Kidney (tissue), 14 donors: ENCODE measurements around the gene RALBP1. TPM values are rescaled to one million over a fixed set of nuclear protein-coding genes. Genes with fewer than 3 reads are reported as not detected.

Experiments
- DNase-seq, 5 donors: peaks; one replicate each; pipeline ENCODE4 v3.0.0-alpha.2; 2013 to 2020
- FAIRE-seq: peaks from 2 replicates; lab custom pipeline; 2012; peaks lifted over from hg19 to GRCh38; lab: Jason Lieb, UNC
- H3K27ac ChIP-seq, 2 donors: one replicate each; pipeline ENCODE4 v1.7.0; 2013; ENCODE audit warnings: low read depth in 2 of 2, low read length in 2 of 2, inconsistent platforms in 1 of 2
- H3K27me3 ChIP-seq: one replicate; pipeline ENCODE4 v1.7.1; 2013; ENCODE audit warnings: low read length, inconsistent platforms; ENCODE audit not compliant: control insufficient read depth, insufficient read depth
- H3K36me3 ChIP-seq, 3 donors: one replicate each; pipeline versions ENCODE4 v1.7.0 to v1.7.1; 2013; ENCODE audit warnings: low read length in 3 of 3, control low read depth in 1 of 3, inconsistent platforms in 1 of 3; ENCODE audit not compliant: insufficient read depth in 3 of 3, control insufficient read depth in 2 of 3
- H3K4me1 ChIP-seq, 3 donors: one replicate each; pipeline versions ENCODE4 v1.7.0 to v1.7.1; 2013; ENCODE audit warnings: low read length in 3 of 3, inconsistent platforms in 1 of 3, low read depth in 1 of 3; ENCODE audit not compliant: control insufficient read depth in 2 of 3, insufficient read depth in 2 of 3
- H3K4me3 ChIP-seq, 3 donors: one replicate each; pipeline versions ENCODE4 v1.7.0 to v1.8.1; 2013; ENCODE audit warnings: low read length in 3 of 3, control low read depth in 1 of 3, inconsistent platforms in 1 of 3
- H3K9ac ChIP-seq, 3 donors: one replicate each; pipeline versions ENCODE4 v1.7.0 to v1.7.1; 2013; ENCODE audit warnings: low read length in 3 of 3, control low read depth in 1 of 3, inconsistent platforms in 1 of 3
- H3K9me3 ChIP-seq, 3 donors: one replicate each; pipeline versions ENCODE4 v1.7.0 to v1.7.1; 2013; ENCODE audit warnings: low read length in 3 of 3, control low read depth in 1 of 3, inconsistent platforms in 1 of 3; ENCODE audit not compliant: control insufficient read depth in 2 of 3, insufficient read depth in 1 of 3
- intact Hi-C: fragments of 100-400 bp; cut with DNase I; formaldehyde crosslinking; loops from one replicate; pipeline ENCODE4 v1.11.1; 2022
- polyA plus RNA-seq: library from polyadenylated mRNA; stranded (reverse); fragments of 350-450 nt; fragmentation: Illumina TruSeq; extraction: RNeasy Lipid Tissue Mini Kit (QIAGEN cat#74804); gene quantifications from one replicate; pipeline ENCODE4 v1.2.3, GENCODE V29; 2014; ENCODE audit warnings: low read depth, low replicate concordance; ENCODE audit not compliant: insufficient read depth
- total RNA-seq: library from RNA; stranded (reverse); fragmentation: NEBNext Ultra II Directional; extraction: Animal tissue kit (Norgen Biotek cat#: 25700); gene quantifications from one replicate; pipeline ENCODE4 v1.2.1, GENCODE V29; 2021
- TF ChIP-seq, protein P1 (sequence below): IDR thresholded peaks from 3 replicates; pipeline ENCODE4 v1.5.1; 2012; ENCODE audit warnings: mild to moderate bottlenecking, moderate library complexity, borderline replicate concordance; ENCODE audit not compliant: insufficient read depth; ENCODE audit errors: extremely low read depth
- donor health status: control.
- donor health status: control.
- donor health status: control.
- donor health status: control.
- donor health status: control.
- donor health status: DM: yes; HTN: yes; CAD: no.
- donor health status: Normal renal cell carcinoma (clear cell type).

Gene RALBP1
- total and polyA plus RNA-seq, 2 donors from 2014 or later = 59.5 to 64.3 TPM

GRCh38 chr18:9468998-9469397, 6.3 kb upstream of the RALBP1 start:
- Histone ChIP-seq H3K9me3 (peaks cover 0 to 4% (median 0%) of the 10 kb centered on the region in 3 donors), H3K27me3 (no peaks in the 10 kb centered on the region), H3K4me3 (no peak overlapping the region), H3K36me3 (no peaks in the 10 kb centered on the region), H3K4me1 (peaks cover 0 to under 1% (median under 1%) of the 10 kb centered on the region in 3 donors), H3K27ac (no peak overlapping the region), H3K9ac (no peak overlapping the region)
- DNase-seq = no peak
- FAIRE-seq = no peak
- intact Hi-C loops = no loop called here
- TF ChIP-seq, protein P1, sequence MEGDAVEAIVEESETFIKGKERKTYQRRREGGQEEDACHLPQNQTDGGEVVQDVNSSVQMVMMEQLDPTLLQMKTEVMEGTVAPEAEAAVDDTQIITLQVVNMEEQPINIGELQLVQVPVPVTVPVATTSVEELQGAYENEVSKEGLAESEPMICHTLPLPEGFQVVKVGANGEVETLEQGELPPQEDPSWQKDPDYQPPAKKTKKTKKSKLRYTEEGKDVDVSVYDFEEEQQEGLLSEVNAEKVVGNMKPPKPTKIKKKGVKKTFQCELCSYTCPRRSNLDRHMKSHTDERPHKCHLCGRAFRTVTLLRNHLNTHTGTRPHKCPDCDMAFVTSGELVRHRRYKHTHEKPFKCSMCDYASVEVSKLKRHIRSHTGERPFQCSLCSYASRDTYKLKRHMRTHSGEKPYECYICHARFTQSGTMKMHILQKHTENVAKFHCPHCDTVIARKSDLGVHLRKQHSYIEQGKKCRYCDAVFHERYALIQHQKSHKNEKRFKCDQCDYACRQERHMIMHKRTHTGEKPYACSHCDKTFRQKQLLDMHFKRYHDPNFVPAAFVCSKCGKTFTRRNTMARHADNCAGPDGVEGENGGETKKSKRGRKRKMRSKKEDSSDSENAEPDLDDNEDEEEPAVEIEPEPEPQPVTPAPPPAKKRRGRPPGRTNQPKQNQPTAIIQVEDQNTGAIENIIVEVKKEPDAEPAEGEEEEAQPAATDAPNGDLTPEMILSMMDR = no peak

GRCh38 chr18:9469685-9470084, 5.6 kb upstream of the RALBP1 start:
- Histone ChIP-seq H3K9ac (no peak overlapping the region), H3K9me3 (peaks cover 0 to 4% (median 0%) of the 10 kb centered on the region in 3 donors), H3K4me3 (no peak overlapping the region), H3K27me3 (no peaks in the 10 kb centered on the region), H3K36me3 (no peaks in the 10 kb centered on the region), H3K4me1 (peaks cover 0 to 6% (median 4%) of the 10 kb centered on the region in 3 donors), H3K27ac (no peak overlapping the region)
- intact Hi-C loops = no loop called here
- FAIRE-seq = no peak
- TF ChIP-seq, protein P1 = no peak
- DNase-seq = no peak

- no peak for FAIRE-seq
- intact Hi-C loops = no loop called here
Measured at GRCh38 chr18:9474108-9474982, 968 bp upstream of the RALBP1 start.

More at GRCh38 chr18:9474108-9474982, 968 bp upstream of the RALBP1 start:
- Histone ChIP-seq H3K27me3 (no peaks in the 10 kb centered on the region), H3K4me3 (peak overlapping the region; percentile 94 to 96 (median 95)), H3K9me3 (no peaks in the 10 kb centered on the region), H3K27ac (peak overlapping the region; percentile 94 to 98), H3K9ac (peak overlapping the region; percentile 87 to 96 (median 91)), H3K4me1 (peaks cover 3 to 8% (median 4%) of the 10 kb centered on the region in 3 donors), H3K36me3 (peaks cover 0 to 4% (median 0%) of the 10 kb centered on the region in 3 donors)
- peak in 2 of 5 donors; percentile 51 to 95 for DNase-seq
- TF ChIP-seq, protein P1 = no peak
